Astrocyte of the spinal cord (primary cell): ENCODE results near the gene KLF15.
"Not testable (repeated sequence)": the region's sequence is repeated elsewhere in the genome, so short reads cannot be mapped to it uniquely, and the experiment has no call there.

ENCODE experiments used
- DNase-seq: peaks from one replicate; pipeline ENCODE4 v3.0.0; 2011; ENCODE audit warnings: low read depth, low spot score
- H3K4me3 ChIP-seq: 2 replicates; pipeline ENCODE4 v1.5.1; 2011; ENCODE audit warnings: low read depth, mild to moderate bottlenecking, low read length, moderate library complexity
- in situ Hi-C: cut with HindIII; loops from 2 replicates; pipeline ENCODE4 v1.10.0; 2017; ENCODE audit warnings: low sequenced_read_pairs
- TF ChIP-seq, protein P1 (sequence below): IDR thresholded peaks from 2 replicates; pipeline ENCODE4 v1.5.1; 2012; ENCODE audit warnings: low read depth, mild to moderate bottlenecking, low read length, inconsistent platforms

Gene KLF15

DNA sequence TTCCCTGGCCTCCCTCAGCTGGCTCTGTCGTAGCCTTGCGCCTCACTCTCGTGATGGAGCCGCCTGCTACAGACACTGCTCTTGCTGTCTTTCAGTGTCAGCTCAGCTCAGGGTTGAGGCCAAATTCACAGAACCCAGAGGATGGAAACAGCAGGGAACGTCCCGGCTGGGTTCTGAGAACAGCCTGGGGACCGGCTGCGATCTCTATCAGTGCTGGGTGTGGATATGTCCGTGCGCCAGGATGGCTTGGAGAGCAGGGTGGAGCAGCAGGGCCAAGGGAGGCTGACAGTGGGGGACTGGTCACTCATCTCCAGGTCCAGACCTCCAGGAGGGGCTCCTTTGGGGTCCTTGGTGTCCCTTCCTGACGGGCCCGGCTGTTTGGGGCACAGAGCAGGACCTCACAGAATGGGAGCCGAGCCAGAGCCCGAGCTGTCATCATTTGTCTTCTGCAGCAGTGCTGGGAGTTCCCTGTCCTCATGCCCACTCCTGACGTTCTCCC lies 18.4 kb downstream of the KLF15 start:
- DNase-seq: no peak
- in situ Hi-C loops: no loop called here
- H3K4me3 ChIP-seq: no peak overlapping the region
- TF ChIP-seq, protein P1, sequence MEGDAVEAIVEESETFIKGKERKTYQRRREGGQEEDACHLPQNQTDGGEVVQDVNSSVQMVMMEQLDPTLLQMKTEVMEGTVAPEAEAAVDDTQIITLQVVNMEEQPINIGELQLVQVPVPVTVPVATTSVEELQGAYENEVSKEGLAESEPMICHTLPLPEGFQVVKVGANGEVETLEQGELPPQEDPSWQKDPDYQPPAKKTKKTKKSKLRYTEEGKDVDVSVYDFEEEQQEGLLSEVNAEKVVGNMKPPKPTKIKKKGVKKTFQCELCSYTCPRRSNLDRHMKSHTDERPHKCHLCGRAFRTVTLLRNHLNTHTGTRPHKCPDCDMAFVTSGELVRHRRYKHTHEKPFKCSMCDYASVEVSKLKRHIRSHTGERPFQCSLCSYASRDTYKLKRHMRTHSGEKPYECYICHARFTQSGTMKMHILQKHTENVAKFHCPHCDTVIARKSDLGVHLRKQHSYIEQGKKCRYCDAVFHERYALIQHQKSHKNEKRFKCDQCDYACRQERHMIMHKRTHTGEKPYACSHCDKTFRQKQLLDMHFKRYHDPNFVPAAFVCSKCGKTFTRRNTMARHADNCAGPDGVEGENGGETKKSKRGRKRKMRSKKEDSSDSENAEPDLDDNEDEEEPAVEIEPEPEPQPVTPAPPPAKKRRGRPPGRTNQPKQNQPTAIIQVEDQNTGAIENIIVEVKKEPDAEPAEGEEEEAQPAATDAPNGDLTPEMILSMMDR: no peak

DNA sequence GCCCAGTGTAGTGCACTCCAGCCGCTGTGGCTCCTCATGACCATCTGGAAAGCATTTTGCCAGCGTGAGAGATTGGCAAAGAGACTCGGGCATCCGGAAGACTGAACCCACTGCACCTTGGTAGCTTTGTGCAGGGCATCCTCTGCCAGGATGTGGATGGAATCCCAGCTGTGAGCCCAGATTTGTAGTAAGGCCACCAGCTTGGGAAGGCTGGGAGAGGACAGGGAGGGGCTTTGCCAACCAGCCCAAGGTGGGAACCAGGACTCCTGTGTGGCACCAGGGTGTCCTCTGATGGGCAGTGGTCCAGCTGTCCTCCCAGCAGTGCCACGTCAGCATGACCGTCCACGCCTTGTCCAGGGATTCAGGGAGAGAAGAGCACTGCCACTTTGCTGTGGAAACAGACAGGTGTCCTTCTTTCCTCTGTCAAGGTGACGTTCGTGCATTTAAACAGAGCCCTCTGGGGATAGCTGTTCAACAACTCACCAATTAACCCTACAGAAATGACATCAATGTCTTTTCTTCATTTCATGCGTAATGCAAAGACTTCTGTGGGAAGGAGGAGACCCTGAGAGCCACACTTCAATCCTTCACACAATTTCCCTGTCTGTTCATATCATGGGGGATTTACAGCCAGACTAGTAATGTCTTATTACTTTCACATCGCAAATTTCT lies 19.1 kb downstream of the KLF15 start:
- no peak for DNase-seq
- in situ Hi-C loops: no loop called here
- TF ChIP-seq, protein P1: no peak
- H3K4me3 ChIP-seq: no peak overlapping the region

DNA sequence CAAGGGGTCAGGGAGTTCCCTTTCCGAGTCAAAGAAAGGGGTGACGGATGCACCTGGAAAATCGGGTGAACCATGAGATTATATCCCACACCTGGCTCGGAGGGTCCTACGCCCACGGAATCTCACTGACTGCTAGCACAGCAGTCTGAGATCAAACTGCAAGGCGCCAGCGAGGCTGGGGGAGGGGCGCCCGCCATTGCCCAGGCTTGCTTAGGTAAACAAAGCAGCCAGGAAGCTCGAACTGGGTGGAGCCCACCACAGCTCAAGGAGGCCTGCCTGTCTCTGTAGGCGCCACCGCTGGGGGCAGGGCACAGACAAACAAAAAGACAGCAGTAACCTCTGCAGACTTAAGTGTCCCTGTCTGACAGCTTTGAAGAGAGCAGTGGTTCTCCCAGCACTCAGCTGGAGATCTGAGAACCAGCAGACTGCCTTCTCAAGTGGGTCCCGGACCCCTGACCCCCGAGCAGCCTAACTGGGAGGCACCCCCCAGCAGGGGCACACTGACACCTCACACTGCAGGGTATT lies 25.3 kb downstream of the KLF15 start:
- H3K4me3 ChIP-seq, in situ Hi-C loops: not testable (repeated sequence)

DNA sequence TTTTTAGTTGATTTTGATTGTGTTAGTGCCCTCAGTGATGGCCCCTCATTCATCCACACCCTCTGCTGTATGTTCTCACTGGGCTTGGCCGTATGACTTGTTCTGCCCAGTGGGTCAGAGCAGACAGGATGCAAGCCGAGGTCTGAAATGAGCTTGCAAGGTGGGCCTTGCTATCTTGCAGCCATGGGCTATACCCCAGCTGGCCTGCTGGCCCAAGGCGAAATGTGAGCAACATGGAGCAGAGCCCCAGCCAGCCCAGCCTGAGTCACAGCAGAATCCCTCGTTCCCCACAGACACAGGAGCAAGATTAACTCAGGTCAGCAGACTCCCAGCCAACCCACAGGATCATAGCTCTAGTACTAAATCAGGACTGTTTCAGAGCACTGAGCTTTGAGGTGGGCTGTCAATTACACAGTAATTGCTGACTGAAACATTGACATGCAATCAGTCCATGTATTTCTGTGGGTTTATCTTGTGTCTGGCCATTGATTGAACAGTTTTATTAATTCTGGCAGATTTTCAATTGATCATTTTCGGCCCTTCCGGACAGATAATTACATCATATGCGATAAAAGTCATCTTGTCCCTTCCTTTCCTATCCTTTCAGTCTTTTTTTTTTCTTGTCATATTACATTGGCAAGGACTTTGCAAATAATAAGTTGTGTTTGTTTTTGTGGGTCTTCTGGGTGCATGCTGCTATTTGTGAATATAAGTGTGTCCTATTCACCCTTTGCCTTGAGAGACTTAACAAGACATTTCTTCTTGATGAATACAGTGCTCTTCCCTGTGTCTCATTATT lies 27.1 kb downstream of the KLF15 start:
- no peak overlapping the region for H3K4me3 ChIP-seq
- TF ChIP-seq, protein P1: no peak
- in situ Hi-C loops: no loop called here
- no peak for DNase-seq

More for the DNA sequence above, 25.3 kb downstream of the KLF15 start:
- not testable (repeated sequence) for DNase-seq

DNA sequence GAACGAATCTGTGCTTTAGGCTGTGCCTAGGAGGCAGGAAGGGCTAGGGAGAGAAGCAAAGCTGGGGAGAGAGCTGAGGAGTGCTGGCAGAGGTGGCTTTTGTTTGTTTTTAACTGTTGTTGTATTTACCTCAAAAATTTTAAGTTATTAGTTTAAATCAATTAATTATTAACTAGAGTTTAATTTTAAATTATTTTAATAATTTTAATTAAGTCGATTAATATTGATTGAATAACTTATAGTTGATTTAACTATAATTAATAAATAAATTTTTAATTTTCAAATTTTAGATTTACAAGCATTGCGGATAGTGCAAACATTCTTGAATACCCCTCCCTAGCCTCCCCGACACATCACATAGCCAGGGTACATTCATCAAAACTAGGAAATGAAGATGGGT lies 30.6 kb downstream of the KLF15 start:
- H3K4me3 ChIP-seq: no peak overlapping the region
- TF ChIP-seq, protein P1: no peak
- DNase-seq: no peak
- in situ Hi-C loops: no loop called here

DNA sequence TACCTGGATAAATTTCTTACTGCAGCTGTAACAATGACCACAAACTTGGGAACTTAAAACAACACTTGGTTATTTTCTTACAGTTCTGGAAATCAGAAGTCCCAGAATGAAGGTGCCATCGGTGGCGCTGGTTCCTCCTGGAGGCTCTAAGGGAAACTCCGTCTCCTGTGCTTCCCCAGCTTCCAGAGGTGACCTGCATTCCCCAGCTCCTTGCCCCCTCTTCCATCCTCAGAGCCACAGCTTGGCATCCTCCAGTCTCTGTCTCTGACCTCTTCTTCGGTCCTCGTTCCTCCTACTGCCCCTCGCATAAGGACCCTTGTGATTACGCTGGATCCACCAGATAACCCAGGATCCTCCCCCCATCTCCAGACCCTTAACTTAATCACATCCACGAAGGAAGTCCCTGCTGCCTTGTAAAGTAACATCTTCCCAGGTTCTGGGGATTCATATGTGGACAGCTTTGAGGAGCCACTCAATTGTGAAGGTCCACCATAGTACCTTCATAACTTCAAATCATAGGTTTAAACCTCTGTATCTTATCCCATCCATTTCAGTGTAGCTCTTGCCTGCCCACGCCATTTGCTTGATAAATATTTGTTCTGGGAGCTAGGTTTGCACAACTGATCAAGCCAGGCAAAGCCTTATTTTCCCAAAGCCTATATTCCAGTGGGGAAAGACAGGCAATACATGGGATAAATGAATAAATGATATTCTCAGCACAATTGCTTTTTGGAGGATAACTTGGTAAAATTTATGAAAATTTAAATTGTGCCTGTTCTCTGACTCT lies 34.8 kb downstream of the KLF15 start:
- DNase-seq: no peak
- in situ Hi-C loops: no loop called here
- TF ChIP-seq, protein P1: no peak
- H3K4me3 ChIP-seq: no peak overlapping the region
